Activated CD4-positive, alpha-beta T cell treated with anti-CD3 and anti-CD28 coated beads for 36 hours (primary cell): ENCODE data around the gene THADA. TPM values are rescaled to one million over a fixed set of nuclear protein-coding genes. Genes with fewer than 3 reads are reported as not detected.

Experiments used
- ATAC-seq: fragments of 200-7000 bp; cut with Tn5 transposase; one replicate; pipeline ENCODE4 v1.10.0; 2021; ENCODE audit warnings: mild to moderate bottlenecking, moderate library complexity
- CTCF ChIA-PET: fragments of 350-600 bp; sonication (Branson Sonifier 250); formaldehyde crosslinking; loops from one replicate; lab custom pipeline; 2021; ENCODE audit warnings: antibody characterized with exemption; lab: Charles Lee
- POLR2A ChIA-PET: fragments of 350-600 bp; sonication (Branson Sonifier 250); formaldehyde crosslinking; loops from one replicate; lab custom pipeline; 2021; ENCODE audit warnings: antibody characterized with exemption, inconsistent platforms; lab: Charles Lee
- DNase-seq: peaks from one replicate; pipeline ENCODE4 v3.0.0-alpha.2; 2020
- H3K27ac Mint-ChIP-seq: one replicate; pipeline ENCODE4 v1.8.0; 2021; ENCODE audit warnings: mixed read lengths
- H3K27me3 Mint-ChIP-seq: one replicate; pipeline ENCODE4 v1.8.0; 2021; ENCODE audit warnings: mixed read lengths
- H3K36me3 Mint-ChIP-seq: one replicate; pipeline ENCODE4 v1.8.0; 2021; ENCODE audit warnings: low read depth, mixed read lengths
- H3K4me1 Mint-ChIP-seq: one replicate; pipeline ENCODE4 v1.8.0; 2021; ENCODE audit warnings: mixed read lengths
- H3K4me3 Mint-ChIP-seq: one replicate; pipeline ENCODE4 v1.8.0; 2021; ENCODE audit warnings: mild to moderate bottlenecking, moderate library complexity, mixed read lengths
- H3K9me3 Mint-ChIP-seq: one replicate; pipeline ENCODE4 v1.8.0; 2021; ENCODE audit warnings: low read depth, mixed read lengths
- intact Hi-C, 2 experiments: fragments of 100-400 bp; cut with DNase I in 1 of 2; cut with micrococcal nuclease in 1 of 2; formaldehyde crosslinking; loops; one replicate each; pipeline versions ENCODE4 v1.14.2 to v1.15.1; 2022 to 2024; cut with DNase I, micrococcal nuclease
- total RNA-seq, 2 experiments: library from RNA; stranded (reverse); gene quantifications; one replicate each; pipeline ENCODE4 v1.2.3, GENCODE V29; 2021

Gene THADA
- total RNA-seq, 2 experiments from 2014 or later: 32.5 to 36.6 TPM

DNA sequence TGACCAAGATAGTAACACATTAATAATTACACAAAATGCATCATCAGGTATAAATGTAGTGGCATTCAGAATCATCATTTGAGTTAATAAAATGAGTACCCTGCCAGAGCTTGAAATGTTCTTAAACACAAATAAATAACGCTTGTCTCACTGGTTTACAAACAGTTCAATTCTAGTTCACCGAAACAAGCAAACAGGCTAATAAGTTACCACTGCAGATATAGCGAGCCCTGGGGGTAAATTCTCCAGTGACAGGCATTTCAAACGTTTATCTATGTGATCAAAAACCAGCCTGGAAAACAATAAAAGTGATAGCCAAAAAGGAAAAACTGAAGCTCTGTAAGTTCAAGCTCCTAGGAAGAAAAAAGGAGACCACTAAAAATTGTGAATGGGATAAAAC, 152.6 kb downstream of the THADA start:
- peaks cover 26% of the 10 kb centered on the region for H3K36me3 Mint-ChIP-seq
- intact Hi-C loops: no loop called here
- ATAC-seq (no peak), DNase-seq (no peak)
- ChIA-PET POLR2A (no interaction called here), CTCF (interaction anchor here (1.0 to 2.6 kb wide), 3 partner anchors 11 to 28 kb away, joined by 3 to 9 read pairs (median 3); no protein-coding TSS in a partner anchor)
- H3K4me3 Mint-ChIP-seq: no peak overlapping the region
- H3K27ac Mint-ChIP-seq: no peak overlapping the region
- no peaks in the 10 kb centered on the region for H3K27me3 Mint-ChIP-seq
- no peaks in the 10 kb centered on the region for H3K9me3 Mint-ChIP-seq
- H3K4me1 Mint-ChIP-seq: no peaks in the 10 kb centered on the region

DNA sequence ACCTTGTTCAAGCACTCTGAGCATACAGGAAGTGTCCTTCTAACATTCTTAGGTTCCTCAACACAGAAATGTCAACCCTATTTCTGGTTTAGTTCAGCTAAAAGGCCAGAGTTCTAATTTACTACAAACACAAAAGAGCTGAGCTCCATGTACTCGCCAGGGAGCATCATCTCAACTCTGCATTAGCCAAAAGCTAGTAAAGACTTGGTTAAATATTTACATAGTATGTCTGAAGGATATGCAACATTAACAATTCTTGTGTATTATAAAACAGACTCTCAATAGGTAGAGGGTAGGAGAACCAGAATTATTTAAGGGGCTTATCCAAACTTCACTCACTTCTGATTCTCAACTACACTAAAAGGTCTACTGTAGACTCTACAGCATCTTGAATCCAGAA, 154.6 kb downstream of the THADA start:
- Mint-ChIP-seq H3K27me3 (no peaks in the 10 kb centered on the region), H3K4me3 (no peak overlapping the region), H3K4me1 (no peaks in the 10 kb centered on the region), H3K9me3 (no peaks in the 10 kb centered on the region), H3K27ac (no peak overlapping the region), H3K36me3 (peaks cover 15% of the 10 kb centered on the region)
- CTCF ChIA-PET: interaction anchor here (0.6 to 2.6 kb wide), 3 partner anchors 13 to 90 kb away, joined by 3 to 9 read pairs (median 4); no protein-coding TSS in a partner anchor
- no peak for ATAC-seq
- DNase-seq: no peak
- POLR2A ChIA-PET: no interaction called here
- intact Hi-C loops: no loop called here

DNA sequence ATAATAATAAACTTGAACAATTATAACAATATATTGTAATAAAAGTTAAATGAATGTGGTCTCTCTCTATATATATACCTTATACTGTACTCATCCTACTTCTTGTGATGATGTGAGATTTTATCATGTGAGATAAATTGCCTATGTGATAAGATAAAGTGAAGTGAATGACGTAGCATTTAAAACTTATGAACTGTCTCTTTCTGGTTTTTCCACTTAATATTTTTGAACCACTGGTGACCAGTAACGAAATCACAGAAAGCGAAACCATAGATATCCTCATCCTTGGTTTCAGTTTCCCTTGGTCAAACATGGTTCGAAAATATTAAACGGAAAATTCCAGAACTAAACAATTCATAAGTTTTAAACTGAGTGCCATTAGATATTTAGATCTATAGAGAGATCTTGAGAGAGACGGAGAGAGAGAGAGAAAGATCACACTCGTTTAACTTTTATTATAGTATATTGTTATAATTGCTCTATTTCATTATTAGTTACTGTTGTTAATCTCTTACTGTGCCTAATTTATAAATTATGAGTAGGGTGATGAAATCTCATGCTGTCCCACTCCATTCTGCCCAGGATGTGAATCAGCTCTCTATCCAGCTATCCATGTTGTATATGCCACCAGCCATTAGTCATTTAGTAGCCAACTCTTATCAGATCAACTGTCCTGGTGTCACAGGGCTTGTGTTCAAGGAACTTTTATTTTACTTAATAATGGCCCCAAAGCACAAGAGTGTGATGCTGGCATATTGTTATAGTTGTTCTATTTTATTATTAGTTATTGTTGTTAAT, 156.8 kb downstream of the THADA start:
- H3K36me3 Mint-ChIP-seq: peaks cover 7% of the 10 kb centered on the region
- POLR2A ChIA-PET: no interaction called here
- DNase-seq (no peak), ATAC-seq (no peak)
- H3K9me3 Mint-ChIP-seq: no peaks in the 10 kb centered on the region
- H3K4me1 Mint-ChIP-seq: no peaks in the 10 kb centered on the region
- H3K27ac Mint-ChIP-seq: no peak overlapping the region
- H3K4me3 Mint-ChIP-seq: no peak overlapping the region
- intact Hi-C loops: no loop called here
- H3K27me3 Mint-ChIP-seq: no peaks in the 10 kb centered on the region
- CTCF ChIA-PET: no interaction called here

DNA sequence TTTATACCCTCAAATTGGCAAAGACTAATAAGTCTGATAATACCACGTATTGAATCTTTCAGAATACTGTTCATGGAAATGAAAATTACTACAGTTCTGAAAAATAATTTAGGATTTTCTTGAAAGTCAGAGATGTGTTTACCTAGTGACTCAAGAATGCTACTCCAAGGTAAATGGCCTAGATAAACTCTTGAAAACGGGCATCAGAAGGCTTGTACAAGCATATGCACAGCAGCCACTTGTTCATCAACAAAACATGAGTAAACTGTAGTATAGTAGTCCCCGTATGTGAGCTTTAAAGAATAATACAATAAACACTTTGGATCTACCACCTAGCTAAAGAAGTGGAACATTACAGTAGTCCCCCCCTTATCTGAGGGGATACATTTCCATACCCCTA, 157.5 kb downstream of the THADA start:
- Mint-ChIP-seq H3K9me3 (no peaks in the 10 kb centered on the region), H3K4me1 (no peaks in the 10 kb centered on the region), H3K27ac (no peak overlapping the region), H3K36me3 (peaks cover 9% of the 10 kb centered on the region), H3K27me3 (no peaks in the 10 kb centered on the region), H3K4me3 (no peak overlapping the region)
- no peak for DNase-seq
- no peak for ATAC-seq
- intact Hi-C loops: no loop called here
- POLR2A ChIA-PET: no interaction called here
- CTCF ChIA-PET: no interaction called here

DNA sequence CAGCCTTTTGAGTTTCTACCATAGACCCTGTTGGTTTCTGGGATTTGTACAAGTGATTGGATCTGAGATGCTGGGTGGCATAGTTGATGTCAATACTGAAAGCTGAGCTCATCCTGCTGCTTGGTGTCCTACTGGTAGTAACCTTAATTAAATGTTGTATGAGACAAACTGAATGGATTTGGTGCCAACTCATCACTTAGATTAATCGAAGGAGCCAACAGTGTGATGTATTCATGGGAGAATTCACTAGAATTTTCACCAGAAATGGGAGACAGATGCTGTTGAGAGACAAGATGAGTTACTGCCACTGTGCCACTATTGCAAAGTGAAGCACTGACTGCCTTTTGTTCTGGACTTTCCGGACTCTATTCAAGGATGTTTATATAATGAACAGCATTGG, 158.5 kb downstream of the THADA start:
- no peaks in the 10 kb centered on the region for H3K9me3 Mint-ChIP-seq
- POLR2A ChIA-PET: no interaction called here
- CTCF ChIA-PET: no interaction called here
- DNase-seq: no peak
- ATAC-seq: no peak
- H3K27ac Mint-ChIP-seq: no peak overlapping the region
- no peaks in the 10 kb centered on the region for H3K4me1 Mint-ChIP-seq
- H3K27me3 Mint-ChIP-seq: no peaks in the 10 kb centered on the region
- H3K36me3 Mint-ChIP-seq: peaks cover 14% of the 10 kb centered on the region
- no peak overlapping the region for H3K4me3 Mint-ChIP-seq
- intact Hi-C loops: loop anchor here in 1 of 2 experiments (2.0 kb wide), 1 partner anchor 19 kb away; no protein-coding TSS in a partner anchor

DNA sequence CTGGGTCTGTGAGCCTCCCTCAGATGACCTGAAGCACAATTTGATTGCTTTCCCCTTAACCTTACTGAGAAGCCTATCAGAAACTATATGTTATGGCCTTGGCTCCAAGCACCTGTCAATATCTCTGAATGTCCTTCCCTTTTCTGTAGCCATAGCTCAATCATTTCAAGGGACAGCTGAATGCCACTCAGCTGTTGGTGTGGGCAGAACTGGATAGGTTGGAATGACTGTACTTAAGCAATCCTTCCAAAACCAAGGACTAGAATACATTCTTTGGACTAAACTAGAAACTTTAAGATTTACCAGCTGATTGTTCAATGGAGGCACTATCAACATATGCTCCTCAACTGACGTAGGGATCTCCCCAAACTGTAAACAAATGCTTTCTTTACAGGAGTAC, 159.4 kb downstream of the THADA start:
- ChIA-PET POLR2A (no interaction called here), CTCF (no interaction called here)
- no peaks in the 10 kb centered on the region for H3K27me3 Mint-ChIP-seq
- ATAC-seq (no peak), DNase-seq (no peak)
- no peaks in the 10 kb centered on the region for H3K4me1 Mint-ChIP-seq
- H3K4me3 Mint-ChIP-seq: no peak overlapping the region
- intact Hi-C loops: loop anchor here in 1 of 2 experiments (2.0 kb wide), 1 partner anchor 20 kb away; no protein-coding TSS in a partner anchor
- H3K27ac Mint-ChIP-seq: no peak overlapping the region
- peaks cover 12% of the 10 kb centered on the region for H3K36me3 Mint-ChIP-seq
- no peaks in the 10 kb centered on the region for H3K9me3 Mint-ChIP-seq

DNA sequence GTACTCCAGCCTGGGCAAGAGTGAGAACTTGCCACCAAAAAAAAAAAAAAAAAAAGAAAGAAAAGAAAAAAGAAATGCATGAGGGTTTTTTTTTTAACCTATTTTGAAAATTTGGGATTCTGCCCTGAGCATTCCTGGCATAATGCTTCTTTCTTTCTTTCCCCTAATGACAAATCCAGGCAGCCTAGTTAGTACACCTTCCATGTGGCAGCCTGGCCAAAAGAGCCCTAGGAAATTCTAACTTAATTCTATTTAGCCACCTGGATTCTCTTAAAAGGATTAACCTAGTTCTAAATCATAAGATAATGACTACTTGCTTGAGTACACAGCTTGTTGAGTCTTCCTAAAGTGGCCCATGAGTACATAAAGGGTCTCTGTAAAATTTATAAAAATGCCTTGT, 160.1 kb downstream of the THADA start:
- ATAC-seq (no peak), DNase-seq (no peak)
- H3K36me3 Mint-ChIP-seq: peaks cover 16% of the 10 kb centered on the region
- ChIA-PET CTCF (interaction anchor here (1.4 kb wide), 1 partner anchor 10 kb away, joined by 6 read pairs; no protein-coding TSS in a partner anchor), POLR2A (no interaction called here)
- no peak overlapping the region for H3K27ac Mint-ChIP-seq
- intact Hi-C loops: loop anchor here in 1 of 2 experiments (2.0 kb wide), 1 partner anchor 21 kb away; no protein-coding TSS in a partner anchor
- no peaks in the 10 kb centered on the region for H3K27me3 Mint-ChIP-seq
- H3K4me3 Mint-ChIP-seq: no peak overlapping the region
- no peaks in the 10 kb centered on the region for H3K4me1 Mint-ChIP-seq
- no peaks in the 10 kb centered on the region for H3K9me3 Mint-ChIP-seq

DNA sequence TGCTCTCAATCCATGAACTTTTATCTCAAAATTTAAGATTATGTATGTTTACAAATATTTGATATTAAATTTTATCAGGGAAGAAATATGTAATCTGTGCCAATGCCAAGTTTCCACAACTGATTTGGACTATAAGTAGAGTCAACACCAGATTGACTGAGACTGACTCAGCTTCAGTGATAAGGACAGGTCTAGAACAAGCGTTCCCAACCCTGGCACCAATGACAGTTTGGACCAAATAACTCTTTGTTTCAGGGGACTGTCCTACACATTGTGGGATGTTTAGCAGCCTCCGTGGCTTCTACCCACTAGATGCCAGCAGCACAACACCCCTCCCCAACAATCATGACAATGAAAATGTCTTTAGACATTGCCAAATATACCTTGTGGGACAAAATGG, 165.3 kb downstream of the THADA start:
- ATAC-seq (no peak), DNase-seq (no peak)
- Mint-ChIP-seq H3K27ac (no peak overlapping the region), H3K4me3 (no peak overlapping the region), H3K27me3 (no peaks in the 10 kb centered on the region), H3K36me3 (peaks cover 35% of the 10 kb centered on the region), H3K9me3 (no peaks in the 10 kb centered on the region), H3K4me1 (peaks cover 18% of the 10 kb centered on the region)
- intact Hi-C loops: no loop called here
- POLR2A ChIA-PET: no interaction called here
- CTCF ChIA-PET: interaction anchor here (0.6 kb wide), 1 partner anchor 167 kb away, joined by 3 read pairs; no protein-coding TSS in a partner anchor

DNA sequence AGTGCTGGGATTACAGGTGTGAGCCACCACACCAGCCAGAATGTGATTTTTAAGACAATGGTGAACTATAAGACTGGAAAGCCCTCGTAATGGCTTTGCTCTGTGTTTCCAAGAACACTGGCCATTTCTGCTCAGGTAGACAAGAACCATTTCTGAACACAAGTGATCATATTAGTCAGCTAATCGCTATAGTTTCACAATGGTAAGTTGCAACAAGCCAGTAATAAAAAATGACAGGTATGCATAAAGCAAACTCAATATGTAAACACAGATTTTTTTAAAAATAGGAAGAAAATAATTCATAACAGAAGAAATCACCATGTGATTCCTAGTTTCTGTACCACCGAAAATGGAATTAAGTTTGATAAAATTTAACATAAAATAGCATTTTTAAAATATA, 166.5 kb downstream of the THADA start:
- Mint-ChIP-seq H3K27me3 (peaks cover under 1% of the 10 kb centered on the region), H3K36me3 (peaks cover 44% of the 10 kb centered on the region), H3K4me1 (peaks cover 29% of the 10 kb centered on the region), H3K9me3 (no peaks in the 10 kb centered on the region), H3K27ac (no peak overlapping the region), H3K4me3 (no peak overlapping the region)
- POLR2A ChIA-PET: interaction anchor here (0.6 kb wide), 1 partner anchor 69 kb away, joined by 3 read pairs; no protein-coding TSS in a partner anchor
- intact Hi-C loops: loop anchor here (5.0 to 10.0 kb wide), 3 partner anchors 137 to 693 kb away; no protein-coding TSS in a partner anchor
- ATAC-seq (no peak), DNase-seq (no peak)
- CTCF ChIA-PET: no interaction called here

DNA sequence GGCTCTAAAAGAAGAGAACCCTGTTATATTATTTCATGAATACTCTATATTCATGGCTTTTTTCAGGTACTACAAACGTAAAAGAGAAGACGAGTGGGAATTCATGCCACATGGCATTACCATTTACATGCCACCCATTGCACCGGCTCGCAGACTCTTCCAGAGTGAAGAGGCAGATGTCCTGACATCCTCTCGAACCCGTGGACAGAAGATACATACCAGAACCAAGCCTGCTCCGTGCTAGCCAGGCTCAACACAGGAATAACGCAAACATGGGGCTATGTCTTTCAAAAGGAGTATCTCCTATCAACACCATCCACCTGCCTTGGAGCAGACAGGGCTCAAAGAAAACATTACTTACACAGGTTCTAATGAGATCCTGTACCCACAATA, 168.8 kb downstream of the THADA start:
- Mint-ChIP-seq H3K36me3 (peaks cover 46% of the 10 kb centered on the region), H3K9me3 (no peaks in the 10 kb centered on the region), H3K27ac (peak overlapping the region; percentile 30), H3K4me3 (no peak overlapping the region), H3K4me1 (peaks cover 34% of the 10 kb centered on the region), H3K27me3 (peaks cover 2% of the 10 kb centered on the region)
- intact Hi-C loops: loop anchor here (5.0 to 10.0 kb wide), 3 partner anchors 135 to 695 kb away; no protein-coding TSS in a partner anchor
- POLR2A ChIA-PET: interaction anchor here (0.6 to 0.9 kb wide), 4 partner anchors 8 to 150 kb away, joined by 3 to 5 read pairs (median 4); no protein-coding TSS in a partner anchor
- ATAC-seq (no peak), DNase-seq (no peak)
- CTCF ChIA-PET: no interaction called here

DNA sequence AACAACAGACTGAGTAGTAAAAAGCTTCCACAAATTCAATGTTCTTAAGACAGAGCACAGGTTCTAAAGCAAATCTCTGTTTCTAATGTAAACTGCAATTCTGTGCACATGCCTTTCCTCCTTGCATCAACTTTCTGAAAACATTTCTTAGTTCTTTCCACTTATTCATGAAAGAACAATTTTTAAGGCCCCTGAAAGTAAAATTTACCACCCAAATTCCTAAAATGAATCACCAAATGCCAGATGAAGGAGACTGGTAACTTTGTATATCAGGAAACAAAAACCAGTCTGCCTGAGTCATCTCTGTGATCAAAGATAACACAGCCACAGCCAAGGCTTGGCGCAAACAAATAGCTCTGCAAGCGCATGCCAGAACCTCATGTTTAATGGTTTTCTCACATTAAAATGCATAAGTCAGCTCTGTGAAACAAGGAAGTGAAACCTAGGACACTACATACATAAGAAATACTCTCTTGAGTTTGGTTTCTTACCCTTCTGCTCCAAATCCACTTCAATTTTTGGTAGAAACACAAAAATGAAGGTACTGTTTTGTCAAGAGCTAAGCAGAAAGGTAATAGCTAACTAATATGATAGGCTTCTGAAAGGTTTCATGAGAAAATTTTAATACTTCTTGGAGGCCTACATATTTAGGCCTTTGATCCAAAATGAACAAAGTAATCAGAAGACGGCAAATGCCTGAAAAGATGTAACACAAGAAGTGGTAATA, 169.4 kb downstream of the THADA start:
- Mint-ChIP-seq H3K36me3 (peaks cover 49% of the 10 kb centered on the region), H3K27me3 (peaks cover 2% of the 10 kb centered on the region), H3K9me3 (no peaks in the 10 kb centered on the region), H3K4me1 (peaks cover 34% of the 10 kb centered on the region), H3K4me3 (no peak overlapping the region), H3K27ac (peak overlapping the region; percentile 43)
- intact Hi-C loops: loop anchor here (1.0 to 10.0 kb wide), 9 partner anchors 39 to 696 kb away; no protein-coding TSS in a partner anchor
- ChIA-PET CTCF (interaction anchor here (0.6 kb wide), 1 partner anchor 37 kb away, joined by 3 read pairs; no protein-coding TSS in a partner anchor), POLR2A (interaction anchor here (0.6 to 0.9 kb wide), 4 partner anchors 8 to 151 kb away, joined by 3 to 5 read pairs (median 4); no protein-coding TSS in a partner anchor)
- DNase-seq (peak; percentile 82), ATAC-seq (peak; percentile 94)
